Superior temporal gyrus (tissue), 1 donor: ENCODE data around the gene PLEKHG4B.
"Not testable (repeated sequence)": the region's sequence is repeated elsewhere in the genome, so short reads cannot be mapped to it uniquely, and the experiment has no call there.

Experiments
- DNase-seq: peaks from one replicate; pipeline ENCODE4 v3.0.0-alpha.2; 2016; ENCODE audit errors: extremely low spot score

The PLEKHG4B gene

DNA sequence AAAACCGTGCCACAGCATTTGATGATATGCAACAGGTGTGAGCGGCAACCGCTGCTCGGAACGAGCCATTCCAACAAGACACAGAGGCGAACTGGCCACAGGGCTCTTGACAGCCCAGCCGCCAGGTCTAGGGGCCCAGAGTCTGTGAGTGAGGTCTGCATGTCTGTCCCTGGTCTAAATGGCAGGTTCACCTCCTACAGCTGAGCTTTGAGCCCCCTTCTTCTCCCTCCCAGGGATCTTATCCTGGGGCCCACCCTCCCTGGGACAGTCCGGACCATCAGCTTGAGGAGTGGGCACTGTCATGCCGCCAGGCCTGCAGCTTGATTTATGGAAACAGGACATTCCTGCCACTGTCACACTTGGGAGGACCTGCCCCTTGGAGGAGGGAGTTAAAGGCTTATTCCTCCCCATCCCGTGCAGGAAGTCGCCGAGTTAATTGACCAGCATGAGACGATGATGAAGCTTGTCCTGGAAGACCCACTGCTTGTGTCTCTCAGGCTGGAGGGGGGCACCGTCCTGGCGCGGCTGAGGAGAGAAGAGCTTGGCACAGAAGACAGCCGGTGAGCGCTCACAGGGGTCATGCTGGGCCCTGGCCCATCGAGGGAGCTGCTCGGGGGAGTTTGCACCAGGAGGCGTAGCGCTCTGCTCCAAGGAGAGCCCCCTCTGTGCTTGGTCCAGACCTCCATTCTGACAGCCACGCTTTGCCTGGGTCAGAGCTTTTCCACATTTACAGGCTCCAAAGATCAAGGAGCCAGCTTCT lies 63.9 kb downstream of the PLEKHG4B start:
- no peak for DNase-seq

DNA sequence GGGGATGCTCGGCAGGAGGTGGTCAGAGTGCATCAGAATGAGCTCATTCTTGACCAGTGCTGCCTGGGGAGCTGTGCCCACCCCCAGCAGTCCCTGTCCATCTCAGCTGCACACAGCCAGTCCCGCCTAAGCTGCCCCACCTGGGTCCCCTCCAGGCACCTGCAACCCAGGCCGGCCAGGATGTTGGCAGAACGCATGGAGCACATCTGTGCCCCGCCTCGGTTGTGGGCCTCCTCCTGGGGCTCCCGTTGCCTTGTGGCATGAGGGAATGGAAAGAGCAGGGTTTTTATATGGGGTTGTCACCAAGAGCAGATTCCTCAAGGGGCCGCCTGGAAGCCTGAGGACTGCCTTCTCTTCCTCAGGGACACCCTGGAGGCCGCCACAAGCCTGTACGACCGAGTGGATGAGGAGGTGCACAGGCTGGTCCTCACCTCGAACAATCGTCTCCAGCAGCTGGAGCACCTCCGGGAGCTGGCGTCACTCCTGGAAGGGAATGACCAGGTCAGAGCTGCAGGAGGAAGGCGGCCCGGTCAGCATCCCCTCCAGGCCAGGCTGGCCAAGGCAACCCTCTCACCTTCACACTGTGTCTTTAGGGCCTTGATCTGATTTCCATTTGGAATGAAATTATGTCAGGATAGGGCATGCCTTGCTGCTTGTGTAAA lies 64.6 kb downstream of the PLEKHG4B start:
- DNase-seq, result no peak

DNA sequence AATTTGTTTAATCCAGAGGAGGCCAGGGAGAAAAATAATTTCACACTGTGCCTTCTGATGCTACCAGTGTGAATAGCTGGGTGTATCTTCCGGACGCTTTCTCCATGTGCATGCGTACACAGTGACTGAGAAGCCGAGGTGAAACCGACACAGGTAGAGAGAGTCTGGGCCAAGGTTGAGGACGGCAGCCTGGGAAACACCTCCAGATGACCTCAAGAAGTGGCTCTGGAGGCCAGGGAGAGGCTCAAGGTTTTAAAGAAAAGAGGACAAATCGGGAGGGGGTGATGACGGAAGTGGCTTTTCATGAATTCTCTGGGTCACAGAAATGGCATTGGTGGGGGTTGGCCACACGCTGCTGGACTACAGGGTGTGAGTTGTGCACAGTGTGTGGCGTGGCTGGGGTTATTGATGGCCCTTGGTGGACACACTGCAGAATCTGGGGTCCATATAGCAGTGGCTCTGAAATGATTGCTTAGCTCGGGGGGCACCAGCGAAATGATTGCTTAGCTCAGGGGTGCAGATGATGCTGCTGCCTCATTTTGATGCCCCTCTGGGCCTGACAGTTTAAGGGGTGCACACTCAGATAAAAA lies 65.3 kb downstream of the PLEKHG4B start:
- no peak for DNase-seq

DNA sequence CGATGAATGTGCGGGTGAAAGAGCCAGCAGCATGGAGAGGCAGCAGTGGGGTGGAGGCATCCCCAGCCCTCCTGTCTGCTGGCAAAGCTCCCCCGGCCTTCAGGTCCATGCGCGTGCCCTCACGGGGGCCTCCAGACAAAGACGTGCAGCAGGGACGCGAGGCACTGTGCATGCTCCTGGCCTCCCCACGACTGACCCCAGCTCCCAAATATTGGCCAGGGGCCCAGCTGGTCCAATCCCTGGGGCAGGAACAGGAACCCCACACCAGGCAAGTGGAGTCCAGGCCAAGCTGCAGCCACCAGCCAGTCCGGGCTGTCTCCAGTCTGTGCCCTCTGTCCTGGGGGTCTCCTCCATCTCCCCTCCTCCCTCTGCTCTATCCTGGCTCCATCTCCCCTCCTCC lies 65.8 kb downstream of the PLEKHG4B start:
- DNase-seq, result no peak

DNA sequence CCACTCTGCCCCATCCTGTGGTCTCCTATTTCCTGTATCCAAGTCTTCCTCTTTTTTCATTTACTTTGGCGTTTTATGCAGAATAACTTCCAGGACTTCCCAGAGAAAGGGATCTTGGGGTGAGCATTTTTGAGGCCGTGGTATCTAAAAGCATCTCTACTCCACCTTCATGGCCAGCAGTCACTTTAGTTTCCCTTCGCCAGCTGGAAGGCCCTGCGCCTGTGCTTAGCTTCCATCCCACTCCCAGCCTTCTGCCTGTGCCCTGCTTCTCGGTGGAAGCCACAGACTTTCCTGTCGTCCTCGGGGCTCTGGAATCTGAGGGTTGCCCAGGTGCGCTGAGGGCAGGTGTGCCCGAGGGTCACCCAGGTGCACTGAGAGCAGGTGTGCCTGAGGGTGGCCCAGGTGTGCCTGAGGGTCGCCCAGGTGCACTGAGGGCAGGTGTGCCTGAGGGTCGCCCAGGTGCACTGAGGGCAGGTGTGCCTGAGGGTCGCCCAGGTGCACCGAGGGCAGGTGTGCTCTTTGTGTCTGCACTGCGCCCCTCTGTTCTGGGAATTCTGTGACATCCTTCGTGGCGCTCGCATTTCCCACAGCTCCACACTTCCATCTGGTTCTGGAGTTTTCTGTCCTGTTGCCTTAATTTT lies 67.0 kb downstream of the PLEKHG4B start:
- DNase-seq, result no peak

DNA sequence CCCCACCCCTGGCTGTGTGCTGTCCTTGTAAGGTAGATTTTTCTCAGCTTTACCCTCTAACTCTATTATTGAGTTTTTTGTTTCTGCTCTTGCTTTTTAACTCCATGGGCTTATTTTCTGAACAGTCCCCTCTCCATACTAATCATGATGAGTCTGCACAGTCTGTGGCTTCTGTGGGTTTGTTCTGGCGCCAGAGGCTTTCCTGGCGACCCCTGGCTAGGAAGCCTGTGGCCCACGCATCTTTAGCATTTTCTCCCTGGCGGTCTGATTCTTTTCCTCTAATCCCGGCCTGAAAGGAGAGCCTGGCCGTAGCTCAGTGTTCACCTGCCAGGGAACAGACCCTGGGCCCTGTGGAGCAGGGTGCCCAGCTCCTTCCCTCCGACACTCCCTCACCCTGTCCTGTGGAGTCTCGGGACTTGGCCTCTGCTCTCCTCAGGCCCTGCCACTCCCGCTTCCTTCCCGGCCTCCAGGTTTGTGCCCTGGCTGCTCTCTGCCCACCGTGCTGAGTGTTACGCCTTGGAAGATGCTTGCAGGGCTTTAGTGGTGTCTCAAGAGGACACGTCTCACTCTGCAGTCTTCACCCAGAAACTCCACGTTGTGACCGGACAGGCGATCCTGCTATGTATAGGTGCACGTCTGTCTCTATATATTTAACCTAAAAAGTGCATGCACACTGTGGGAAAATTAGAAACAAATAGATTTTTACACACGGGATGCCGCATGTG lies 67.6 kb downstream of the PLEKHG4B start:
- DNase-seq, result no peak

DNA sequence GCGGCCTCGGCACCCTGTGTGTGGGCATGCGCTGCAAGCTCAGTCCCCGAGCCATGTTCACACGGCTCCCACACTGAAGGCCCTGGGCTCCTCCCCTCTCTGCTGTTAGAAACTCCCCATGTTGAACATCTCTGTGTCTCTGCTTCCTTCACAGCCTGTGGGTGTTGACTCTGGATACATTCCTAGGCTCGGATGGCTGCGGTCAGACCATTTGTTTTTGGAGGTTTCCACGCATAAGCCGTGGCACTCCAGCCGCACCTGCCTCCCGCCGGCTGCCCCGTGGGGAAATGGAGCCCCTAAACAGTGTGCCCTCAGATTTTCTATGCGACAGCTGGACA lies 68.2 kb downstream of the PLEKHG4B start:
- DNase-seq, result no peak

DNA sequence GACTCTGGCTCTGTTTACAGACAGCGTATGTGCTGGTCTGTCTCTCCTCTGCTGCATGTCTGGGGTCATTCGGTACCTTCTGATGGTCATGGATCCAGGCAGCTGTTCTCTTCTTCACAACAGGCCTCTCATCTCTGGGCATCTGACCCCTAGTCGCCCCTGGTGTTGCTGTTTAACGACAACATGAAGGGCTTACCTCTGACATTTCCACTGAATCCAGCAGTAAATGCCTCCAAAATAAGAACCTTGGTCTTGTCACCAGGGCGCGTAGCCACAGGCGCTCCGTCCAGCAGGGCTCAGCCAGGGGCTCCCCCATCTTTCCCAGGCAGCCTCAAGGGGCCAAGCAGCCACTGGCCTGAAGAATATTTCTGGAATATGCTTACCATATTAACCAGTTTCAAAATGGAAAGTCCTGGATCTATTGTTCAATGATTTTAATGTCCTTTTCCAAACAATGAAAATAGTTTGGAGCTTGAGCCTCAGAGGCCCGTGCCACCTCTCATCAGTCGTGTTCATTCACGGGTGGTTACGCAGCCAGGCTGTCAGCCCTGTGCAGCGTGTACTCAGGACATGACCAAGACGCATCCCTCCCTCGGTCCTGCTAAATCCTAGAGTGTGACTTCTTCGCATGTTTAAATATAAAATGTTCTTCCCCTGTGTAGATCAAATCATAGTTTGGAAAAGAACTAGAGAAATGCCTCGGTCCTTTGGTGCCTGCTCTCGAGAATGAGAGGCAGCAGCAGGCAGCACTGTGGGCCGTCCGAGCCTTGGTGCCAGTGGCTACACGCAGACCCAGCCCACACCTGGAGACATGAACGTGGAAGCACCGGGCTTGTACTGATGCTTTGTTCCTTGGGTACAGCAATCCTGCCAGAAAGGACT lies 69.2 kb downstream of the PLEKHG4B start:
- no peak for DNase-seq

DNA sequence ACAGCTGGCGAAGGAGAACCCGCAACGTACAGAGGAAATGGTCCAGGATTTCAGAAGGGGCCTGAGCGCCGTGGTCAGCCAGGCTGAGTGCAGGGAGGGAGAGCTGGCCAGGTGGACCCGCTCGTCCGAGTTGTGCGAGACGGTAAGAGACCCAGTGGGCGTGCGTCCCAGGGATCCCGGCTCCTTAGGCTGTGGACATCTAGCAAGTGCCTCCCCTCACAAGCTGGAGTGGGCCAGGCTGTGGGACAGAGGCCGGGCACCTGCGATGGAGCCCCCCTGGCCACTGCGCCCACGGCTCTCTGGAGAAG lies 69.8 kb downstream of the PLEKHG4B start:
- no peak for DNase-seq

DNA sequence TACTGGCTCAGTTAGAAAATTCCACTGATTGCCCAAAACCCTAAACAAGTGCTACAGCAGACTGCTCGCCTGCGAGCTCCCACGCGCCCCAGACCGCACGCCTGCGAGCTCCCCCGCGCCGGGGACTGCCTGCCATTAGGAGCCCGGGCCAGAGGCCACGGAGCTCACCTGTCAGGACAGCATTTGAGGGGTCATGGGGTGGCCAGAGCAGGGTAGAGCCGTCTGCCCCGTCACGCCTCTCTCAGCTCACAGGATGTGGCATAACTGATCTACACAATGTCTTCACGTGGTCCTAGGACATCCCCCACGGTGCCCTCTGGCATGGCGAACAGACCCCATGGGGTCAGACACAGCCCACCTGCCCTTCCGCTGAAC lies 70.2 kb downstream of the PLEKHG4B start:
- no peak for DNase-seq

DNA sequence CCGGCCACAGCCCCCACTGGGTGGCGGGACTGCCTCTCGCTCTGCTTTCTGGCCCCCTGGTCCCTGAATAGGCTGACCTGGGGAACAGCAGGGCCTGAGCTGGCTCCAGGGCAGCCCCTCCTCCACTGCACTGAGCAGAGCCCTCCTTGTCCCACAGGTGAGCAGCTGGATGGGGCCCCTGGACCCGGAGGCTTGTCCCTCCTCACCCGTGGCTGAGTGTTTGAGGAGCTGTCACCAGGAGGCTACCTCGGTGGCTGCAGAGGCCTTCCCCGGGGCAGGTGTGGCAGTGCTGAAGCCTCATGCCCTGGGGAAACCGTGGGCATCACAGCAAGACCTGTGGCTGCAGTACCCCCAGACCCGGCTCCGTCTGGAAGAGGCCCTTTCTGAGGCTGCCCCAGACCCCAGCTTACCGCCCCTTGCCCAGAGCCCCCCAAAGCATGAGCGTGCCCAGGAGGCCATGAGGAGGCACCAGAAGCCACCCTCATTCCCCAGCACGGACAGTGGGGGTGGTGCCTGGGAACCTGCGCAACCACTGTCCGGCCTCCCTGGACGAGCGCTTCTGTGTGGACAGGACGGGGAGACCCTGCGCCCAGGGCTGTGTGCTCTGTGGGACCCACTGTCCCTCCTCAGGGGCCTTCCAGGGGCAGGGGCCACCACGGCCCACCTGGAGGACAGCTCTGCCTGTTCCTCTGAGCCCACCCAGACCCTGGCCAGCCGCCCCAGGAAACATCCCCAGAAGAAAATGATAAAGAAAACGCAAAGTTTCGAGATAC lies 70.8 kb downstream of the PLEKHG4B start:
- DNase-seq, result no peak

DNA sequence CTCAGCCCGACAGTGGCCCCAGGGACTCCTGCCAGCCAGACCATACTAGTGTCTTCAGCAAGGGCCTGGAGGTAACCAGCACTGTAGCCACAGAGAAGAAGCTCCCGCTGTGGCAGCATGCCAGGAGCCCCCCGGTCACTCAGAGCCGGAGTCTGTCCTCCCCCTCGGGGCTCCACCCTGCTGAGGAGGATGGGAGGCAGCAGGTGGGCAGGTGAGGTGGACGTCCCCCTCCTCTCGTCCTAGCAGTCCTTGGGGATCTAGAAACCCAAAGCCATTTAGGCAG lies 71.3 kb downstream of the PLEKHG4B start:
- no peak for DNase-seq

DNA sequence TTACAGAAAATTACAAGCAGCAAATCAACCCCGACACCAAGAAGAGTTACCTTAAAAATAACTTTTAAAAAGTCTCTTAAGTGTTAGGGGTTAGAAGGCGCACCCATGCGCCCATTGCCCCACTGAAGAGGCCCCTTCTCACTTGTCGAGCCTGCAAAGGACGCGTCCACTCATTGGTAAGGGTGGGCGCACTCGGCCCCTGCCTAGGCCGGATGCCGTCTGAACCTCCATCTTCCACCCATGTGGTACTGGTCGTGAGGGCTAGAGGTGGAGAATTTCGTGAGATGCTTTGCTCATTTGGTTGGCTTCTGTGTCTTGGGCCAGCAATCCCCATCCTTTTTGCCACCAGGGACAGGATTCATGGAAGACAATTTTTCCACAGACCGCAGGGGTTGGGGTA lies 71.9 kb downstream of the PLEKHG4B start:
- DNase-seq, result no peak

DNA sequence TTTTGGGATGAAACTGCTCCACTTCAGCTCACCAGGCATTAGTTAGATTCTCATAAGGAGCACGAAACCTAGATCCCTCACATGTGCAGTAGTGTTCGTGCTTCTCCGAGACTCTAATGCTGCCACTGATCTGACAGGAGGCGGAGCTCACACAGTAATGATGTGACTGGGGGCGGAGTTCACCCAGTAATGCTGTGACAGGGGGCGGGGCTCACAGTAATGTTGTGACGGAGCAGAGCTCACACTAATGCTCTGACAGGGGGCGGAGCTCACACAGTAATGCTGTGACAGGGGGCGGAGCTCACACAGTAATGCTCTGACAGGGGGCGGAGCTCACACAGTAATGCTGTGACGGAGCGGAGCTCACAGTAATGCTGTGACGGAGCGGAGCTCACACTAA lies 72.3 kb downstream of the PLEKHG4B start:
- DNase-seq, result no peak

DNA sequence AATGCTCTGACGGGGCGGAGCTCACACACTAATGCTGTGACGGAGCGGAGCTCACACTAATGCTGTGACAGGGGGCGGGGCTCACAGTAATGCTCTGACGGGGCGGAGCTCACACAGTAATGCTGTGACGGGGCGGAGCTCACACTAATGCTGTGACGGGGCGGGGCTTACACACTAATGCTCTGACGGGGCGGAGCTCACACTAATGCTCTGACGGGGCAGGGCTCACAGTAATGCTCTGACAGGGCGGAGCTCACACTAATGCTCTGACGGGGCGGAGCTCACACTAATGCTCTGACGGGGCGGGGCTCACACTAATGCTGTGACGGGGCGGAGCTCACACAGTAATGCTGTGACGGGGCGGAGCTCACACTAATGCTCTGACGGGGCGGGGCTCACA lies 72.8 kb downstream of the PLEKHG4B start:
- not testable (repeated sequence) for DNase-seq

DNA sequence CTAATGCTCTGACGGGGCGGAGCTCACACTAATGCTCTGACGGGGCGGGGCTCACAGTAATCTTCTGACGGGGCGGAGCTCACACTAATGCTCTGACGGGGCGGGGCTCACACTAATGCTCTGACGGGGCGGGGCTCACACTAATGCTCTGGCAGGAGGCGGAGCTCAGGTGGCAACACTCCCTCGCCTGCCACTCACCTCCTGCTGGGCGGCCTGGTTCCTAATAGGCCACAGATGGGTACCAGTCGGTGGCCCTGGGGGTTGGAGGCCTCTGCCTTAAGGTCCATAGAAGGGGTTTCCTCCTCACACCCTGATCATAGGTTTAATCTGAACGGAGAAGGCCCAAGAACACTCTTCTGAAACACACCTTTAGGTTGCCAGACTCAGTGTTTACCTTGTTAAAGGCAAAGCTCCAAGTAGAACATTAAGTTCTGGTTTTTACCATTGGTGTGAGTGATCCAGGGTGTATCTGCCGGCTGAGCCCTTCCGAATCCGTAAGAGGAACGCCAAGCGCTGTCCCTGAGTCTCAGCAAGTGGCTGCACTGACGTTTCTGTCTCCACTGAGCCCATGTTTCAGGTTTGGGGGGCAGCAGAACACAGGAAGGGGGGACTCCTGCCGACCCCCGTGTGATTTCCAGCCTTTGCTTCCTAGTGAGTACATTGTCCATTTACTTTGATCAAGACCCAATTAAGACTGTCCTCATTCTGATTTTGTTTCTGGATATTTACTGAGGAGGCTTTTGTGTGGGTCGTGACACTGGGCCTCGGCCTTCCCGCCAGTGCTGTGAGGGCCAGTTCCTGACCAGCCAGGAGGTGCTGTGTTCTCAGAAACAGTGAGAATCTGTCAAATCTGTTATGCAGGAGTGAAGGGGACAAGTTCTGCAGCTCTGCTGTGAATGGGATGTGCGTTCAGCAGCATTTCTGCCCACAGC lies 74.7 kb downstream of the PLEKHG4B start:
- DNase-seq, result no peak

DNA sequence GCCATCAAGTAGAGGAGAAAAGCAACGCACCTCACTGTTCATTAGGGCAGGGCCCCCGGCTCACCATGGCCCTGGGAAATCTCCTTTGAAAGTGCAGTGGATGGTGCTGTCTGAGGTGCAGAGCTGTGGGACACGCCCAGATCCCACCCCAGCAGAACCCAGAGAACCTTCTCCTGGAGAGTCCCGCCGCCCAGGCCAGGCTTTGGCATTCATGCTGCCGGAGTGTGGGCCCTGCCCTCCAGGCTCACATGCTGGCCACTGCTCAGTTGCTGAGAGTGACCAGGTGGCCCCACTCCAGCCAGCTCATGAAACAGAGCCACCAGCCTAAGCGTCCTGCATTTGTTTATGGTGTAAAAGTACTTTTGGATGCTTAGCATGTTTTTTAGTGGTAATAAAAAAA lies 75.5 kb downstream of the PLEKHG4B start:
- no peak for DNase-seq

DNA sequence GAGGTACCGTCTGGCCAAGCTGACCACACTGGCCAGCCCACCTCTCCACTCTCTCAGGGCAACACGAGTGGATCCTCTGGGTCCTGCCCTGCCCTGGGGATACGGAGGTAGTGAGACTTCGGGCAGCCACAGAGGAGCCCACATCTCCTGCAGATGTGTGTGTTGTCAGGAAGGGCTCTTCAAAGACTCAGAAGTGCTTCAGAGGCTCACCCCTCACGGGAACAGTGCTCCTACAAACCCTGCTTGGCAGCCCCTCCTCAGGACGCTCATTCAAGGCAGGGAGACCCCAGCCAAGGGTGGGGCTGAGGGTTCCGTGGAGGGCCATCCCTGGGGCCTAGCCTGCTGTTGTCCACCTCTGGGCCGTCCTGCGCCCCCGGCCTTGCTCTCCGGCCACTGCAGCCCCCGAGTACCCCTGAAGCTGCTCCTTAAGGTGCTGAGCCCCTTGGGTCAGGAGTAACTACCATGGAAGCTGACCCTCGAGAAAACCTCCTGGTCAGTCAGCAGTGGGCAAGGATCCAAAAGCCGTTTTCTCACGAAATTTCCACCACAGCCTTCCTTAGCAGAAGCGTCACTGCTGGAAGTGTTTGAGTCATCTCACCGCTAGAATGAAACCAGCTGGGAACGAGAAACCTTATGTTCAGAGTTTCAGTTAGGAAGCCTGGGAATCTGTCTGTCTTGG lies 76.2 kb downstream of the PLEKHG4B start:
- no peak for DNase-seq

DNA sequence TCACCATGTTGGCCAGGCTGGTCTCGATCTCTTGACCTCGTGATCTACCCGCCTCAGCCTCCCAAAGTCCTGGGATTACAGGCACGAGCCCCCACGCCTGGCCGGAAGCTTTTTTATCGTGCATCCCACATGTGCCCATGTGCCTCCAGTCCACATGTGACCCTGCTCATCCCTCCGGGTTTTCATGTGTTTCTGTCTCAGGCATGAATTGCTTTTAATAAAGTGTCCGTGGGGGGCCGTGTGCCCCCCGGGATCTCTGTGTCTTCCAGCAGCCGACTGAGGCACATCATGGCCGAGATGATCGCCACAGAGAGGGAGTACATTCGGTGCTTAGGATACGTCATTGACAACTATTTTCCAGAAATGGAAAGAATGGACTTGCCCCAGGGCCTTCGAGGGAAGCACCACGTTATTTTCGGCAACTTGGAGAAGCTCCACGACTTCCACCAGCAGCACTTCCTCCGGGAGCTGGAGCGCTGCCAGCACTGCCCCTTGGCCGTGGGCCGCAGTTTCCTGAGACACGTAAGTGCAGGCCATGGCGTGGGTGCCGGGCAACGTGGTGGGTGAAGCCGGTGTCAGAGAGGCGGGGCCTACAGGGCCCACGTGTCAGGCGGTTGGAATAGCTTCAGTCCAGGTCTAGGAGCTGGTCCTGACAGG lies 77.2 kb downstream of the PLEKHG4B start:
- no peak for DNase-seq
